DOHH2 (cell line): ENCODE measurements around the gene FAM118B.

Source experiments
- H3F3A ChIP-seq: fragments of 200-600 bp; sonication (generic), shearing (Covaris generic); 2 replicates; pipeline ENCODE4 v1.6.0; 2016; ENCODE audit warnings: antibody characterized with exemption, mild to moderate bottlenecking; ENCODE audit not compliant: control insufficient read depth, insufficient read depth
- H3K27ac ChIP-seq: fragments of 200-600 bp; sonication (generic); 2 replicates; pipeline ENCODE4 v1.5.1; 2014; ENCODE audit warnings: low read depth, mild to moderate bottlenecking, low read length, moderate library complexity
- H3K27me3 ChIP-seq: fragments of 200-600 bp; sonication (generic); 2 replicates; pipeline ENCODE4 v1.6.1; 2014; ENCODE audit warnings: mild to moderate bottlenecking, low read length, mixed read lengths; ENCODE audit not compliant: control insufficient read depth
- H3K36me3 ChIP-seq: fragments of 200-600 bp; sonication (generic); 2 replicates; pipeline ENCODE4 v1.6.1; 2014; ENCODE audit warnings: mild to moderate bottlenecking, low read length, moderate library complexity, mixed read lengths; ENCODE audit not compliant: control insufficient read depth
- H3K4me1 ChIP-seq: fragments of 200-600 bp; sonication (generic); 2 replicates; pipeline ENCODE4 v1.6.1; 2014; ENCODE audit warnings: mild to moderate bottlenecking, low read length, mixed read lengths; ENCODE audit not compliant: control insufficient read depth
- H3K4me2 ChIP-seq: fragments of 200-600 bp; sonication (generic); 2 replicates; pipeline ENCODE4 v1.6.0; 2014; ENCODE audit warnings: mild to moderate bottlenecking, low read length, moderate library complexity
- H3K4me3 ChIP-seq: fragments of 200-600 bp; sonication (generic); 2 replicates; pipeline ENCODE4 v1.5.1; 2014; ENCODE audit warnings: mild to moderate bottlenecking, low read length, mixed read lengths
- H3K79me2 ChIP-seq: fragments of 200-600 bp; sonication (generic); 2 replicates; pipeline ENCODE4 v1.6.1; 2014; ENCODE audit warnings: mild to moderate bottlenecking, low read length, mixed read lengths; ENCODE audit not compliant: control insufficient read depth
- H3K9me2 ChIP-seq: fragments of 200-600 bp; sonication (generic); replicated peaks from 2 replicates; pipeline ENCODE4 v1.6.1; 2014; ENCODE audit warnings: mild to moderate bottlenecking, low read length, mixed read lengths; ENCODE audit not compliant: control insufficient read depth
- H3K9me3 ChIP-seq: fragments of 200-600 bp; sonication (generic); 2 replicates; pipeline ENCODE4 v1.6.1; 2014; ENCODE audit warnings: antibody characterized with exemption, low read length, mixed read lengths; ENCODE audit not compliant: control insufficient read depth, insufficient read depth
- H4K20me1 ChIP-seq: fragments of 200-600 bp; sonication (generic); 2 replicates; pipeline ENCODE4 v1.6.0; 2014; ENCODE audit warnings: low read depth, mild to moderate bottlenecking, antibody characterized with exemption, low read length, moderate library complexity; ENCODE audit not compliant: control insufficient read depth, insufficient read depth
- CTCF ChIP-seq: fragments of 200-600 bp; sonication (generic); IDR thresholded peaks from one replicate; pipeline ENCODE4 v1.5.1; 2014; ENCODE audit warnings: antibody characterized with exemption, mild to moderate bottlenecking, low read depth, low read length; ENCODE audit not compliant: poor library complexity, severe bottlenecking
- EZH2phosphoT487 ChIP-seq: fragments of 200-600 bp; sonication (generic); IDR thresholded peaks from 2 replicates; pipeline ENCODE4 v1.6.1; 2017; ENCODE audit warnings: borderline replicate concordance, mild to moderate bottlenecking, antibody characterized with exemption, low read length, moderate library complexity, mixed read lengths

FAM118B gene

DNA sequence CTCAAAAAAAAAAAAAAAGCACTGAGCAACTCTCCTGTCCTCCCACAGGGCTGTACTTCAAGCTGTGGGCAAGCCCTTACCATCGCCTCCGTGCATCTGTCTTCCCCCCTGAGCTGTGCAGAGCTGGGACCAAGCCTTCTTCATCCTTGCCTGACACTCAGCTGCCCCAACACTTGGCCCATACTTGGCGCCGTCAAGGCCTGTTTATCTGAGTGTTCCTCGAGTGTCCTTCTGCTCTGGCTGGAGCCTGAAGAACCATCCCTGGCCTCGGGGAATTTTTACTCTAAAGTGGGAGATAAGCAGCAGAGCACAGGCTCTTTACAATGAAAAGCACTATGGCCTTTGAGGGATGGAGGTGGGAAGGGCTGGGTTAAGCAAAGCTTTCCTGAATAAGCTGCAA lies 69.7 kb downstream of the FAM118B start:
- H3F3A ChIP-seq, result peaks cover 15% of the 10 kb centered on the region; the same call in 1 of the 2 replicates
- H3K4me2 ChIP-seq, result peak overlapping the region; percentile 50; the same call in 1 of the 2 replicates
- peaks cover 17% of the 10 kb centered on the region for H3K36me3 ChIP-seq
- no peak overlapping the region for H3K27ac ChIP-seq
- H3K27me3 ChIP-seq, result no peaks in the 10 kb centered on the region
- no peaks in the 10 kb centered on the region for H3K9me2 ChIP-seq
- H3K4me1 ChIP-seq, result peaks cover 49% of the 10 kb centered on the region
- no peaks in the 10 kb centered on the region for H3K9me3 ChIP-seq
- TF ChIP-seq EZH2phosphoT487 (no peak), CTCF (no peak)
- no peaks in the 10 kb centered on the region for H4K20me1 ChIP-seq
- H3K4me3 ChIP-seq, result no peak overlapping the region
- H3K79me2 ChIP-seq, result peaks cover 16% of the 10 kb centered on the region

- peak overlapping the region; percentile 79 for H3K4me2 ChIP-seq
- H3K27ac ChIP-seq, result no peak overlapping the region
- peak overlapping the region; percentile 80 for H3K4me3 ChIP-seq
Measured at GRCh38 chr11:126281666-126282175, 70.1 kb downstream of the FAM118B start.

GRCh38 chr11:126282361-126282735 lies 70.8 kb downstream of the FAM118B start:
- H3F3A ChIP-seq, result peaks cover 15% of the 10 kb centered on the region; the same call in 1 of the 2 replicates

More at GRCh38 chr11:126281666-126282175, 70.1 kb downstream of the FAM118B start:
- no peaks in the 10 kb centered on the region for H4K20me1 ChIP-seq
- no peaks in the 10 kb centered on the region for H3K27me3 ChIP-seq
- TF ChIP-seq CTCF (no peak), EZH2phosphoT487 (no peak)
- H3K36me3 ChIP-seq, result peaks cover 17% of the 10 kb centered on the region
- H3K9me2 ChIP-seq, result no peaks in the 10 kb centered on the region
- H3F3A ChIP-seq, result peaks cover 15% of the 10 kb centered on the region; the same call in 1 of the 2 replicates
- H3K79me2 ChIP-seq, result peaks cover 16% of the 10 kb centered on the region
- H3K9me3 ChIP-seq, result no peaks in the 10 kb centered on the region
- H3K4me1 ChIP-seq, result peaks cover 49% of the 10 kb centered on the region

More at GRCh38 chr11:126282361-126282735, 70.8 kb downstream of the FAM118B start:
- no peak for TF ChIP-seq EZH2phosphoT487
- no peak for TF ChIP-seq CTCF
- peaks cover 12% of the 10 kb centered on the region; the same call in 1 of the 2 replicates for H3K36me3 ChIP-seq
- peaks cover 16% of the 10 kb centered on the region for H3K79me2 ChIP-seq
- H4K20me1 ChIP-seq, result no peaks in the 10 kb centered on the region
- H3K9me3 ChIP-seq, result no peaks in the 10 kb centered on the region
- peak overlapping the region; percentile 79 for H3K4me2 ChIP-seq
- H3K4me1 ChIP-seq, result peaks cover 49% of the 10 kb centered on the region
- H3K9me2 ChIP-seq, result no peaks in the 10 kb centered on the region
- peak overlapping the region; percentile 80 for H3K4me3 ChIP-seq
- H3K27me3 ChIP-seq, result no peaks in the 10 kb centered on the region
- H3K27ac ChIP-seq, result 0 out of 2 replicates have a peak overlapping the region, but pooled peaks have one; percentile 42
